IMR-90 (cell line): ENCODE measurements around the gene SYT6. TPM values are rescaled to one million over a fixed set of nuclear protein-coding genes. Genes with fewer than 3 reads are reported as not detected.

Experiments used
- ATAC-seq: fragments of 200-7000 bp; cut with Tn5 transposase; 2 replicates; pipeline ENCODE4 v1.9.1; 2020; ENCODE audit warnings: low read depth, mild to moderate bottlenecking, moderate library complexity
- BruUV-seq: library from RNA; stranded (reverse); fragments of 400-500 nt; replicated peaks from 2 replicates; lab custom pipeline; 2021; lab: Mats Ljungman, UMichigan
- CTCF ChIA-PET: fragments of 300-600 bp; formaldehyde crosslinking; extraction: SDS; loops from one replicate; lab custom pipeline; 2021; ENCODE audit warnings: antibody characterized with exemption; lab: Yijun Ruan, JAX
- POLR2A ChIA-PET: fragments of 300-600 bp; sonication (Branson Sonifier 250); formaldehyde crosslinking; loops from one replicate; lab custom pipeline; 2022; ENCODE audit warnings: antibody characterized with exemption; ENCODE audit not compliant: unreplicated experiment; lab: Charles Lee
- DNase-seq: peaks from one replicate; pipeline ENCODE4 v3.0.0; 2013
- H2AFZ ChIP-seq: replicated peaks from 2 replicates; pipeline ENCODE3; 2013; ENCODE audit warnings: low read length, mild to moderate bottlenecking; ENCODE audit not compliant: poor library complexity
- H2AK5ac ChIP-seq: 2 replicates; pipeline ENCODE4 v1.6.1; 2013; ENCODE audit warnings: low read depth, low read length, inconsistent platforms
- H2AK9ac ChIP-seq: replicated peaks from 2 replicates; pipeline ENCODE3; 2013; ENCODE audit warnings: mild to moderate bottlenecking, low read depth, low read length, moderate library complexity; ENCODE audit not compliant: poor library complexity
- H2BK120ac ChIP-seq: 2 replicates; pipeline ENCODE4 v1.6.1; 2013; ENCODE audit warnings: low read depth, low read length, inconsistent platforms
- H2BK15ac ChIP-seq: 3 replicates; pipeline ENCODE4 v1.6.1; 2013; ENCODE audit warnings: low read depth, low read length, inconsistent platforms
- H2BK20ac ChIP-seq: 2 replicates; pipeline ENCODE4 v1.6.1; 2013; ENCODE audit warnings: low read depth, mild to moderate bottlenecking, inconsistent platforms, low read length, moderate library complexity
- H2BK5ac ChIP-seq: 2 replicates; pipeline ENCODE4 v1.6.1; 2013; ENCODE audit warnings: mild to moderate bottlenecking, low read depth, low read length, inconsistent platforms; ENCODE audit not compliant: poor library complexity, severe bottlenecking
- H3K14ac ChIP-seq: replicated peaks from 2 replicates; pipeline ENCODE4 v1.6.1; 2013; ENCODE audit warnings: low read depth, low read length, inconsistent platforms
- H3K18ac ChIP-seq: 2 replicates; pipeline ENCODE4 v1.6.1; 2013; ENCODE audit warnings: low read depth, low read length, control low read depth
- H3K23ac ChIP-seq: 2 replicates; pipeline ENCODE4 v1.6.1; 2013; ENCODE audit warnings: low read depth, low read length, inconsistent platforms
- H3K27ac ChIP-seq: 2 replicates; pipeline ENCODE4 v1.5.1; 2013; ENCODE audit warnings: mild to moderate bottlenecking, control low read depth, low read length; ENCODE audit not compliant: insufficient read depth
- H3K27me3 ChIP-seq: 2 replicates; pipeline ENCODE4 v1.6.1; 2013; ENCODE audit warnings: low read length; ENCODE audit not compliant: control insufficient read depth, insufficient read depth
- H3K36me3 ChIP-seq: 2 replicates; pipeline ENCODE4 v1.6.1; 2013; ENCODE audit warnings: low read length, mixed read lengths; ENCODE audit not compliant: control insufficient read depth, insufficient read depth
- H3K4ac ChIP-seq: 2 replicates; pipeline ENCODE4 v1.6.1; 2013; ENCODE audit warnings: low read depth, low read length, inconsistent platforms
- H3K4me1 ChIP-seq: 2 replicates; pipeline ENCODE4 v1.6.1; 2013; ENCODE audit warnings: low read length, mixed read lengths; ENCODE audit not compliant: control insufficient read depth, insufficient read depth
- H3K4me2 ChIP-seq: 2 replicates; pipeline ENCODE4 v1.6.1; 2013; ENCODE audit warnings: low read depth, mild to moderate bottlenecking, control low read depth, low read length, moderate library complexity
- H3K4me3 ChIP-seq: 2 replicates; pipeline ENCODE4 v1.5.1; 2013; ENCODE audit warnings: low read depth, mild to moderate bottlenecking, control low read depth, low read length, moderate library complexity; ENCODE audit not compliant: insufficient read depth
- H3K56ac ChIP-seq: 2 replicates; pipeline ENCODE4 v1.6.1; 2013; ENCODE audit warnings: low read length, inconsistent platforms; ENCODE audit not compliant: insufficient read depth; ENCODE audit errors: extremely low read depth
- H3K79me1 ChIP-seq, 2 experiments: 2 replicates each; pipeline ENCODE4 v1.6.1; 2013; ENCODE audit warnings: low read length in 2 of 2, inconsistent platforms in 1 of 2, low read depth in 1 of 2
- H3K9ac ChIP-seq: 2 replicates; pipeline ENCODE4 v1.6.1; 2013; ENCODE audit warnings: low read depth, low read length, control low read depth
- H3K9me1 ChIP-seq: 2 replicates; pipeline ENCODE4 v1.6.1; 2013; ENCODE audit warnings: low read length, inconsistent platforms; ENCODE audit not compliant: insufficient read depth
- H3K9me3 ChIP-seq: 2 replicates; pipeline ENCODE4 v1.6.1; 2013; ENCODE audit warnings: low read length; ENCODE audit not compliant: control insufficient read depth, insufficient read depth
- H4K20me1 ChIP-seq: 2 replicates; pipeline ENCODE4 v1.6.1; 2013; ENCODE audit warnings: low read length, inconsistent platforms; ENCODE audit not compliant: insufficient read depth
- H4K5ac ChIP-seq: 2 replicates; pipeline ENCODE4 v1.6.1; 2013; ENCODE audit warnings: mild to moderate bottlenecking, low read depth, low read length, control low read depth
- H4K8ac ChIP-seq, 2 experiments: 2 replicates each; pipeline ENCODE4 v1.6.1; 2013; ENCODE audit warnings: low read depth in 2 of 2, low read length in 2 of 2, control low read depth in 1 of 2, inconsistent platforms in 1 of 2
- H4K91ac ChIP-seq: 2 replicates; pipeline ENCODE4 v1.6.1; 2013; ENCODE audit warnings: low read depth, low read length, inconsistent platforms; ENCODE audit not compliant: insufficient read depth
- FOS ChIP-seq: fragments of 150-350 bp; IDR thresholded peaks from 2 replicates; pipeline ENCODE4 v1.6.1; 2016; ENCODE audit warnings: low read depth, low read length
- RAD21 ChIP-seq: IDR thresholded peaks from 2 replicates; pipeline ENCODE4 v1.6.1; 2012; ENCODE audit warnings: low read length, improper control_type of control experiment
- RCOR1 ChIP-seq: IDR thresholded peaks from 2 replicates; pipeline ENCODE4 v1.6.1; 2012; ENCODE audit warnings: mild to moderate bottlenecking, low read length, improper control_type of control experiment; ENCODE audit not compliant: insufficient replicate concordance
- USF2 ChIP-seq: fragments of 150-350 bp; IDR thresholded peaks from 2 replicates; pipeline ENCODE4 v1.6.1; 2017; ENCODE audit warnings: mild to moderate bottlenecking, antibody characterized with exemption, low read length, low read depth
- WGBS, 2 experiments: methylation state at CpG; one replicate each; pipeline versions ENCODE4 v1.1.5 to v1.1.7; 2013; ENCODE audit warnings: missing lambda C conversion rate in 2 of 2; ENCODE audit not compliant: insufficient read length in 1 of 2; ENCODE audit errors: extremely low coverage in 2 of 2; 5-methylcytosine and 5-hydroxymethylcytosine counted together
- dilution Hi-C: fragments of 300-500 bp; cut with HindIII; formaldehyde crosslinking; loops from one replicate; pipeline ENCODE4 v1.14.3; 2018; ENCODE audit warnings: low sequenced_read_pairs; ENCODE audit not compliant: unreplicated experiment
- in situ Hi-C: fragments of 300-500 bp; cut with MboI; formaldehyde crosslinking; loops from 3 replicates; pipeline ENCODE4 v1.14.3; 2019; ENCODE audit warnings: low sequenced_read_pairs, inconsistent platforms, mixed read lengths
- intact Hi-C: fragments of 100-400 bp; cut with micrococcal nuclease; formaldehyde crosslinking; loops from 2 replicates; pipeline ENCODE4 v1.10.0; 2022
- polyA plus RNA-seq, 3 experiments: library from polyadenylated mRNA; depleted of rRNA; stranded (reverse); fragments of >200 nt; gene quantifications; 2 replicates each; pipeline ENCODE4 v1.2.3, GENCODE V29; 2012; ENCODE audit warnings: low replicate concordance in 1 of 3
- total RNA-seq: library from RNA; depleted of rRNA; stranded (reverse); fragments of >200 nt; gene quantifications from 2 replicates; pipeline ENCODE4 v1.2.3, GENCODE V29; 2012

SYT6 gene
- total and polyA plus RNA-seq, 2 of the 4 experiments (the other 2 are of a cell fraction) = not detected

- CTCF ChIA-PET = no interaction called here
- no peak overlapping the region for H2BK120ac ChIP-seq
- dilution Hi-C loops = no loop called here
Measured at GRCh38 chr1:114167226-114167625, 13.6 kb upstream of the SYT6 start.

More at GRCh38 chr1:114167226-114167625, 13.6 kb upstream of the SYT6 start:
- no peak overlapping the region for H2BK15ac ChIP-seq
- H3K9me1 ChIP-seq = no peaks in the 10 kb centered on the region
- no peak overlapping the region for H4K5ac ChIP-seq
- POLR2A ChIA-PET = no interaction called here
- in situ Hi-C loops = no loop called here
- H3K4ac ChIP-seq = no peak overlapping the region
- H3K27ac ChIP-seq = no peak overlapping the region
- no peak overlapping the region for H4K8ac ChIP-seq
- no peak overlapping the region for H3K18ac ChIP-seq
- H3K4me2 ChIP-seq = no peak overlapping the region
- H2AK9ac ChIP-seq = no peak overlapping the region
- H3K79me1 ChIP-seq = no peaks in the 10 kb centered on the region
- no peaks in the 10 kb centered on the region for H3K9me3 ChIP-seq
- H3K4me1 ChIP-seq = no peaks in the 10 kb centered on the region
- no peak overlapping the region for H2BK5ac ChIP-seq
- H3K27me3 ChIP-seq = peaks cover 12% of the 10 kb centered on the region
- no peak overlapping the region for H2AFZ ChIP-seq
- no peak overlapping the region for H3K9ac ChIP-seq
- H3K36me3 ChIP-seq = no peaks in the 10 kb centered on the region
- TF ChIP-seq USF2 (no peak), RCOR1 (no peak), RAD21 (no peak), FOS (no peak)
- no peak overlapping the region for H3K4me3 ChIP-seq
- no peak overlapping the region for H2AK5ac ChIP-seq
- intact Hi-C loops = no loop called here
- no peak for DNase-seq
- no peak overlapping the region for H3K14ac ChIP-seq
- no peak overlapping the region for H4K91ac ChIP-seq
- no TSS peak for BruUV-seq
- ATAC-seq = no peak
- WGBS, 2 experiments = 83% methylated on average over 1 of the region's 3 CpGs; no CpG with 5 or more reads in 1 of the 2 experiments
- no peak overlapping the region for H3K56ac ChIP-seq
- no peak overlapping the region for H2BK20ac ChIP-seq
- no peaks in the 10 kb centered on the region for H4K20me1 ChIP-seq
- no peak overlapping the region for H3K23ac ChIP-seq
